Spleen (tissue), 7 donors: ENCODE data around the gene WRAP73.

ENCODE experiments used
- CTCF ChIP-seq, 11 experiments: fragments of 200-600 bp in 7 of 11; fragments of 450-650 bp in 4 of 11; sonication (generic) in 4 of 11; IDR thresholded peaks in 8 of 11; conservative IDR thresholded peaks in 3 of 11; 1 replicate in 7 of 11; 2 replicates in 4 of 11; pipeline versions ENCODE4 v1.4.0 to v1.8.0; 2016 to 2021; ENCODE audit warnings: antibody characterized with exemption in 11 of 11, inconsistent platforms in 4 of 11, mild to moderate bottlenecking in 1 of 11
- POLR2AphosphoS5 ChIP-seq, 3 donors: sonication (generic); formaldehyde crosslinking; IDR thresholded peaks; one replicate each; pipeline ENCODE4 v1.5.1; 2017; ENCODE audit warnings: antibody characterized with exemption in 3 of 3
- donor health status: DM: no; HTN: no; CAD: no; lungs with moderate emphysema.
- donor health status: DM: no; HTN: no; CAD: no.
- donor health status: DM: no; HTN: no; CAD: no.

- TF ChIP-seq CTCF (IDR thresholded peaks at IDR 0.05 in 8 of 11, conservative IDR thresholded peaks at IDR 0.05 in 3 of 11) (no peak), POLR2AphosphoS5 (IDR thresholded peaks at IDR 0.05) (no peak)
Measured at GRCh38 chr1:3599816-3600215, 50.1 kb downstream of the WRAP73 start.
